GM12891 (cell line): ENCODE measurements around the gene PTPN22.
A peak's percentile ranks its signal among the peaks of the same experiment; 100 is the strongest.

Source experiments
- PAX5 ChIP-seq: IDR thresholded peaks from 2 replicates; pipeline ENCODE4 v1.6.1; 2011; ENCODE audit warnings: low read length, moderate library complexity, mild to moderate bottlenecking; ENCODE audit not compliant: insufficient read depth, severe bottlenecking
- POLR2A ChIP-seq: IDR thresholded peaks from 2 replicates; pipeline ENCODE4 v1.6.1; 2011; ENCODE audit warnings: low read depth, low read length, control low read depth
- POLR2AphosphoS5 ChIP-seq: IDR thresholded peaks from 2 replicates; pipeline ENCODE4 v1.6.1; 2011; ENCODE audit warnings: low read depth, low read length, control low read depth
- SPI1 ChIP-seq: IDR thresholded peaks from 2 replicates; pipeline ENCODE4 v1.6.1; 2011; ENCODE audit warnings: low read depth, low read length, control low read depth
- TAF1 ChIP-seq: IDR thresholded peaks from 2 replicates; pipeline ENCODE4 v1.6.1; 2011; ENCODE audit warnings: low read depth, low read length, control low read depth

DNA sequence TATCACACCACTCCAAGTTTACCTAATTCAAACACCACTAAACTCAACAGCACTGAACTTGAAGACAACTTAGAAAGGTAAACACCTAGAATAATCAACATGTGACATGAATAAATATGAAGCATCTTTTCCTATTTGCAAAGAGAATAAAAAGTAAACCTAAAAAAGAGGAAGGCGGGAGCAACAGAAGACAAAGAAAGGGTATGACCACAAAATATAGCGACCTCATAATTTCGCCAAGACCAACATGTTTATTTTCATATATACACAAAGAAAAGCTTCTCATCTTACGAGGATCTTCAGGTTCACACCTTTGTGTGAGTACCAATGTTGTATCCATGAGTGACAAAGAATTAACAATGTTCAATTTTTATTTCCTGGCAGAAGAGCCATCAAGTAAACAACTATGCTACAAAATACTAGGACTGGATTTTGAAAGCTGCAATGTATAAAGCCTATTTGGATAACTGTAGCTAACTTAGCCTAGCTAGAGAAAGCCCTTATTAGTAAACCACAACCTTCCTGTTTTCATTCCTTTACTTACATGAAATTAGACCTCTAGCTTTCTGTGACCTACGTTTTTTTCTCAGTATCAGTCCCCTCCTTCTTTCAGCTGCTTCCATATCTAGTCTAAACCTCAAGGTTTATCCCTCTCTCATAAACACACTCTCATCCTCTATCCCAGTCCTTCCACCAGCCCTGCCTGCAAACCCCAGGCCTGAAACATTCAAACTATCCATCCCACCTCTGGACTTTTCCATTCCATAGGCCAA lies 91.0 kb downstream of the PTPN22 start:
- TF ChIP-seq POLR2A (no peak), POLR2AphosphoS5 (no peak), SPI1 (peak; percentile 55), TAF1 (no peak), PAX5 (no peak)
